ENCODE measurements around the gene MEIOB.
"Not testable (repeated sequence)": the region's sequence is repeated elsewhere in the genome, so short reads cannot be mapped to it uniquely, and the experiment has no call there.

Gene MEIOB

GRCh38 chr16:1907226-1907860, 35.4 kb upstream of the MEIOB start:
- no peak for DNase-seq

GRCh38 chr16:1906846-1907165, 34.8 kb upstream of the MEIOB start:
- DNase-seq, result peak; percentile 42

GRCh38 chr16:1906055-1906845, 34.3 kb upstream of the MEIOB start:
- DNase-seq, result no peak

GRCh38 chr16:1903845-1904840, 32.2 kb upstream of the MEIOB start:
- no peak for DNase-seq

- no peak for DNase-seq
These were observed 31.2 kb upstream of the MEIOB start for GRCh38 chr16:1903220-1903574.

- no peak for DNase-seq
These were observed 30.7 kb upstream of the MEIOB start for GRCh38 chr16:1902547-1903219.

- DNase-seq, result no peak
These were observed 28.4 kb upstream of the MEIOB start for GRCh38 chr16:1900452-1900774.

- DNase-seq, result no peak
These were observed 27.9 kb upstream of the MEIOB start for GRCh38 chr16:1899641-1900451.

GRCh38 chr16:1897692-1898091, 25.7 kb upstream of the MEIOB start:
- DNase-seq, result not testable (repeated sequence)

GRCh38 chr16:1895949-1896675, 24.1 kb upstream of the MEIOB start:
- no peak for DNase-seq

GRCh38 chr16:1895068-1895467, 23.1 kb upstream of the MEIOB start:
- DNase-seq, result no peak

- DNase-seq, result no peak
These were observed 18.7 kb upstream of the MEIOB start for GRCh38 chr16:1890708-1891050.

GRCh38 chr16:1890024-1890707, 18.2 kb upstream of the MEIOB start:
- no peak for DNase-seq

GRCh38 chr16:1887711-1888354, 15.9 kb upstream of the MEIOB start:
- DNase-seq, result no peak

GRCh38 chr16:1884889-1885288, 12.9 kb upstream of the MEIOB start:
- DNase-seq, result no peak

- DNase-seq, result peak; percentile 12
These were observed 12.3 kb upstream of the MEIOB start for GRCh38 chr16:1884155-1884760.

- DNase-seq, result not testable (repeated sequence)
These were observed 9.2 kb upstream of the MEIOB start for GRCh38 chr16:1881172-1881571.

GRCh38 chr16:1879477-1879876, 7.5 kb upstream of the MEIOB start:
- DNase-seq, result no peak

GRCh38 chr16:1878256-1878655, 6.3 kb upstream of the MEIOB start:
- DNase-seq, result no peak

- no peak for DNase-seq
These were observed 5.8 kb upstream of the MEIOB start for GRCh38 chr16:1877804-1878203.

Measured in fibroblast of skin of scalp (primary cell).